Neural crest cell (in vitro differentiated cells): ENCODE results near the gene DGKH. TPM values are rescaled to one million over a fixed set of nuclear protein-coding genes. Genes with fewer than 3 reads are reported as not detected.
A peak's percentile ranks its signal among the peaks of the same experiment; 100 is the strongest.

Experiments used
- DNase-seq: peaks from one replicate; pipeline ENCODE4 v3.0.0; 2021; ENCODE audit warnings: low read depth, mixed read lengths, low spot score
- H3K27ac Mint-ChIP-seq: one replicate; pipeline ENCODE4 v1.8.0; 2021; ENCODE audit warnings: mild to moderate bottlenecking, mixed read lengths; ENCODE audit not compliant: unreplicated experiment
- H3K27me3 Mint-ChIP-seq: 2 replicates; pipeline ENCODE4 v1.8.0; 2021; ENCODE audit warnings: low read depth, mild to moderate bottlenecking, mixed read lengths
- H3K36me3 Mint-ChIP-seq: 2 replicates; pipeline ENCODE4 v1.8.0; 2021; ENCODE audit warnings: low read depth, mild to moderate bottlenecking, mixed read lengths
- H3K4me1 Mint-ChIP-seq: 2 replicates; pipeline ENCODE4 v1.8.0; 2021; ENCODE audit warnings: mixed read lengths
- H3K4me3 Mint-ChIP-seq: one replicate; pipeline ENCODE4 v1.8.0; 2021; ENCODE audit warnings: mild to moderate bottlenecking, mixed read lengths
- H3K9me3 Mint-ChIP-seq: 2 replicates; pipeline ENCODE4 v1.8.0; 2021; ENCODE audit warnings: mixed read lengths
- CTCF ChIP-seq: fragments of 200-600 bp; sonication (generic); conservative IDR thresholded peaks from 2 replicates; pipeline ENCODE4 v1.5.0; 2021; ENCODE audit warnings: antibody characterized with exemption, mild to moderate bottlenecking
- total RNA-seq: library from RNA; stranded (reverse); gene quantifications from 2 replicates; pipeline ENCODE4 v1.2.1, GENCODE V29; 2021

DGKH gene
- total RNA-seq, 1 donor from 2014 or later: 12.4 TPM

DNA sequence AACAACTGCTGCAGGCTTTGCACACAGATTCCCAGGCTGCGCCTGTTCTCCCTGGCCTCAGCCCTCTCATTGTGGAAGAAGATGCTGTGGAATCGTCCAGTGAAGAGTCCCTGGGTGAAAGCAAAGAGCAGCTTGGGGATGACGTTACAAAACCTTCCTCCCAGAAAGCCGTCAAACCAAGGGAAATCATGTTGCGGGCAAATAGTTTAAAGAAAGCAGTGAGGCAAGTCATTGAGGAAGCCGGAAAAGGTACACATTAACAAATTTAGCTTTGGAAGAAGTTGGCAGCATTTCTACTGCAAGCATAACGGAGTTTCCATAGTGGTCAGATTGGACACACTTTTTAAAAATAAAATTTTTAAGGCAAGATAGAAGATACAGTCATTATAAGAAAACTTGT lies 140.6 kb downstream of the DGKH start:
- TF ChIP-seq CTCF: no peak
- no peak overlapping the region for H3K4me3 Mint-ChIP-seq
- no peaks in the 10 kb centered on the region for H3K27me3 Mint-ChIP-seq
- peaks cover 8% of the 10 kb centered on the region for H3K36me3 Mint-ChIP-seq
- H3K9me3 Mint-ChIP-seq: no peaks in the 10 kb centered on the region
- no peak for DNase-seq
- H3K4me1 Mint-ChIP-seq: no peaks in the 10 kb centered on the region
- no peak overlapping the region for H3K27ac Mint-ChIP-seq

DNA sequence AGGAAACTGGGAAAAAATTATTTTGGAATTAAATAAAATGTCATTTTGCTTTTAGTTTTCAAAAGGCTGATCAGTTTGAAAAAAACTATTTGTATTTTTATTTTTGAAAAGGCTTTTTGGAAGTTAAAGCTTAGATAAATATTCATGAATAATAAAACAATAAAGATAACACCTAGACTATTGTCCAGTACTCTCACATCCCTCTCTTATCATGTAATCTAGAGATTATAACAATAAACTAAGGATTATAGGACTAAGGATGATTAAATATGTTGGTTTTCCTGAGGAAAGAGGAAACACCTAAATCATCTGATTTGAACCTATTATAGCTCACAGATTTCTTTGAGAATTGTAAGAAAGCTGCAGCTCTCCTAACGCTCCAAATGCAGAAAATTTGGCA lies 142.1 kb downstream of the DGKH start:
- H3K4me3 Mint-ChIP-seq: no peak overlapping the region
- no peak for DNase-seq
- no peak overlapping the region for H3K27ac Mint-ChIP-seq
- no peaks in the 10 kb centered on the region for H3K27me3 Mint-ChIP-seq
- H3K4me1 Mint-ChIP-seq: no peaks in the 10 kb centered on the region
- H3K9me3 Mint-ChIP-seq: no peaks in the 10 kb centered on the region
- TF ChIP-seq CTCF: no peak
- peaks cover 8% of the 10 kb centered on the region for H3K36me3 Mint-ChIP-seq

DNA sequence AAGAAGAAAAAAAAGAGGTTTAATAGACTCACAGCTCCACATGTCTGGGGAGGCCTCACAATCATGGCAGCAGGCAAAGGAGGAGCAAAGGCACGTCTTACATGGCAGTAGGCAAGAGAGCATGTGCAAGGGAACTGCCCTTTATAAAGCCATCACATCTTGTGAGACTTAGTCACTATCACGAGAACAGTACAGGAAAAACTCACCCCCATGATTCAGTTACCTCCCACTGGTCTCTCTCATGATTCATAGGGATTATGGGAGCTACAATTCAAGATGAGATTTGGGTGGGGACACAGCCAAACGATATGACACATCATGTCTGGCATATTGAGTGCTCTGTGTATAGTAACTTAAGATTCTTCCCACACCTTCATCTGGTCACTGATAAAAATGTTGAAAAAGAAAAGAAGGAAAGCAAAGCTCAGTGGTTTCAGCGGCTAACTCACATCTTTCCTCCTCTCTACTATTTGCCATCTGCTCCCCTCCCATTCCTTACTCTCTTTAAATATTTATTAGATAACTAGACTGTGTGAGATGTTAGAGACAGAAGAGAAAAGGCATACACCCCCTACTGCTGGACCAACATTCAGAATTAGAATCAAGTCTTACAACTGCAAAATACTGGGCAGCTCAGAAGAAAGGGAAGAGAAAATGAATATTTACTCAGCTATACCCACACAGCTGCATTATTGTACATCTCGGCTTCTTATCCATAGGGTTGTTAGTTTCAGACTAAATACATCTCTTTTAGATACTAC lies 163.4 kb downstream of the DGKH start:
- no peak for DNase-seq
- peaks cover 5% of the 10 kb centered on the region for H3K4me1 Mint-ChIP-seq
- H3K36me3 Mint-ChIP-seq: peaks cover 23% of the 10 kb centered on the region
- no peak overlapping the region for H3K4me3 Mint-ChIP-seq
- no peak overlapping the region for H3K27ac Mint-ChIP-seq
- no peaks in the 10 kb centered on the region for H3K9me3 Mint-ChIP-seq
- no peaks in the 10 kb centered on the region for H3K27me3 Mint-ChIP-seq
- TF ChIP-seq CTCF: no peak

DNA sequence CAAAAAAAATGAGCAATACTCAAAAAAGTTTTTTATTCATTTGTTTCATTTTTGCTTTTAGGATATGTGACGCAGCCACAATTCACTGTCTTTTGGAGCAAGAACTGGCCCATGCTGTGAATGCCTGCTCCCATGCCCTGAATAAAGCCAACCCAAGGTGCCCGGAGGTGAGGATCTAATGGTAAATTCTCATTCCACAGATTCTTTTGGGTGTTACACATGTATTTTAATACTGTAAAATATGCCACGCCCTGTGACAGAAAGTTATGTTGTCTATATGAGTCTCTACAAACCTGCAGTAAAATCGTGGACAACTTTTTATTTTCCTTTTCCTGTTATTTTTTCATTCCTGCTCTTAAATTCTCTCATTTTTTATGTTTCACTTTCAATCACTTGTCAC lies 166.0 kb downstream of the DGKH start:
- Mint-ChIP-seq H3K27ac (no peak overlapping the region), H3K36me3 (peaks cover 25% of the 10 kb centered on the region), H3K27me3 (no peaks in the 10 kb centered on the region), H3K4me1 (peaks cover 5% of the 10 kb centered on the region), H3K9me3 (no peaks in the 10 kb centered on the region), H3K4me3 (no peak overlapping the region)
- no peak for DNase-seq
- no peak for TF ChIP-seq CTCF

DNA sequence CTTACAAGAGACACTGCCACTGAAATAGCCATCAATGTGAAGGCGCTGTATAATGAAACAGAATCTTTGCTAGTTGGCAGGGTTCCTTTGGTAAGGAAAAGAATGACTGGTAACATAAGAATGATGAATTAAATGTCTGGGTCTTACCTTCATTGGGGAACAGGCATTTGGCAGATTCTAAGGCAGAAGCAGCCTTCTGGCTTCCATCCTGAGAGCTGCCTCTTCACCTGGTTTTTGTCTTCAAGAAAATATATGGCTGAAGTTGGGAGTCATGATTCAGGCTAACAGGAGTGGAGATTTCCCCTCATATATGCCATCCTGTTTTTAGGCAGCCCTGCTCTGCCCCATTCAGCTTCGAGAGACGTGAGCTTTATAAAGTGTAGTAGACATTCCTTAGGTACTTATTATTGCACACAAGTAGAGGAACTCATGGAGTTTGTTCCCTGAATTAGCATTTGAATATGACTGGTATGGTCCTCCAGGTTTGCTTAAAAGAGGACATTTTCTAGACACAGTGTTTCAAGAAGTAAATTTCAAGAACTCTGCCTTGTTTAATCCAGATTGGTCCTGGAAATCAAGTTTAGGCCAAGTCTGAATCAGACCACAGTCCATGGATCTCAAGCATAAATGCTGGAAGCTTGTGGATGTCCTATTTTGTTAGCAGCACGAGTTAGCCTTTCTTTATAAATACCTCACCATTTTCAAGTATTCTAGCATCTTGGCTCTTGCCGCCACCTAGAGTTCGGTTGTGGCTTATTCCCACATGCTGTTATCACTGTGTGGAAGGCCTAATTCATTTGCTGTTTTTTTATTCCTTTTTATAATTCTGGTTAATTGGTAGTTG lies 167.4 kb downstream of the DGKH start:
- DNase-seq: peak; percentile 28
- H3K4me1 Mint-ChIP-seq: peaks cover 6% of the 10 kb centered on the region
- no peak overlapping the region for H3K27ac Mint-ChIP-seq
- H3K27me3 Mint-ChIP-seq: no peaks in the 10 kb centered on the region
- no peak overlapping the region for H3K4me3 Mint-ChIP-seq
- peaks cover 21% of the 10 kb centered on the region for H3K36me3 Mint-ChIP-seq
- H3K9me3 Mint-ChIP-seq: no peaks in the 10 kb centered on the region
- TF ChIP-seq CTCF: peak; percentile 66
